GM12801 (cell line): Measurements from ENCODE around the gene APOL4.

Source experiments
- TF ChIP-seq, protein P1 (sequence below): IDR thresholded peaks from one replicate; pipeline ENCODE4 v1.5.1; 2011; ENCODE audit warnings: control low read depth; ENCODE audit not compliant: insufficient read length; ENCODE audit errors: extremely low read depth

APOL4 gene

DNA sequence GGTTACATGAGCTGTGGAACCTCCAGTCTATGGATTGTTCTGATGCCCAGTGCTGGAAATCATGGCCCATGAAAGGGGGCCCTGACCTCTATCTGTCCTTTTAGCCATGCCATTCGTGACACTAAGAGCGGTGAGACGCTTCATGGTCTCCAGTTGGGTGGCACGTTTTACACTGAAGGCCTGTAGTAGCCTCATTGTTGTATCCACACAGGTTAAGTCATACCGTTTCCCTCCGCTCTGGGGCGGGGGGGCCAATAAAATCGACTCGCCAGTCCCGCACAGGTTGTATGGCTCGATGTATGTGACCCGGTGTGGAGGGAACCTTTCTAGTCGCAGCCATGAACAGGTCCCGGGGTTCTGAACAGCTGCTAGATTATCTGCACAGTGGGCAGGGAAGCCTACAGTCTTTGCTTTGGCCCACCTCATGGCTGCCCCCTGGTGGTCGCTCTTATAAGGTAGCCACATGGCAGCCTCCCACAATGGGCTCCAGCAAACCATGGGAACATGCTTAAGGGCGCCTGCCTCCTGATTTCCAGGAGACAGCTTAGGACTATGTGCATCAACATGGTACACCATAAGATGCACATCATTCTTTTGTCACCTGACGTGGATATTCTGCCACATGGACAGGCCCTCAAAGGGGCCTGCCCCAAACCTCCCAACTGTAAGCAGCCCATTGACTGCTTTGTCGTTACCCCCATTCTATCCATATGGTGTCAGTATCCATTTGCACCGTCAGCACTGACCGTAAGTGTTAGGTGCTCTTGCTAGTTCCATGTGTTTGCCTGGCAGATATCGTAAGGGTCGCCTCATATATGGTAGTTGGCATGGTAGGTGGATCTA is 21.4 kb downstream of the APOL4 start:
- TF ChIP-seq, protein P1, sequence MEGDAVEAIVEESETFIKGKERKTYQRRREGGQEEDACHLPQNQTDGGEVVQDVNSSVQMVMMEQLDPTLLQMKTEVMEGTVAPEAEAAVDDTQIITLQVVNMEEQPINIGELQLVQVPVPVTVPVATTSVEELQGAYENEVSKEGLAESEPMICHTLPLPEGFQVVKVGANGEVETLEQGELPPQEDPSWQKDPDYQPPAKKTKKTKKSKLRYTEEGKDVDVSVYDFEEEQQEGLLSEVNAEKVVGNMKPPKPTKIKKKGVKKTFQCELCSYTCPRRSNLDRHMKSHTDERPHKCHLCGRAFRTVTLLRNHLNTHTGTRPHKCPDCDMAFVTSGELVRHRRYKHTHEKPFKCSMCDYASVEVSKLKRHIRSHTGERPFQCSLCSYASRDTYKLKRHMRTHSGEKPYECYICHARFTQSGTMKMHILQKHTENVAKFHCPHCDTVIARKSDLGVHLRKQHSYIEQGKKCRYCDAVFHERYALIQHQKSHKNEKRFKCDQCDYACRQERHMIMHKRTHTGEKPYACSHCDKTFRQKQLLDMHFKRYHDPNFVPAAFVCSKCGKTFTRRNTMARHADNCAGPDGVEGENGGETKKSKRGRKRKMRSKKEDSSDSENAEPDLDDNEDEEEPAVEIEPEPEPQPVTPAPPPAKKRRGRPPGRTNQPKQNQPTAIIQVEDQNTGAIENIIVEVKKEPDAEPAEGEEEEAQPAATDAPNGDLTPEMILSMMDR, result no peak

GRCh38 chr22:36177160-36177559 is 24.4 kb downstream of the APOL4 start:
- TF ChIP-seq, protein P1, result no peak

GRCh38 chr22:36175892-36176291 is 25.7 kb downstream of the APOL4 start:
- TF ChIP-seq, protein P1, result no peak

DNA sequence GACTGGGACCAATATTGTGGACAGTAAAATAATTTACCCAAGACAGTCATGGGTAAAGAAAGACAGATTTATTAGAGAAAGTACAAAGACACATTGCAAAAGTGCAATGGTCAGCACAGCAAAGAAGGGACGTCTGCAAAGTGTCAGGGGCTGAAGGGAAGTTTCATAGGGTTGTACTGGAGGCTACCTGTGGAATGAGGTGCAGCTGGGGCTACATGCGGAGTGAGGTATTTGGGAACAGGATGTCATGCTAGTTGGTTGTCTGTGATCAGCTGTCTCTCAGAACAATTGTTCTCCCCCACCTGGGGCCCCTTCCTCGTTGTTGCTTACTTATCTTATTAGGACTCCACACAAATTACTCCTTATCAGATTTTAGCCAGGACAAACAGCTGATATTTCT is 29.7 kb downstream of the APOL4 start:
- TF ChIP-seq, protein P1, result no peak

DNA sequence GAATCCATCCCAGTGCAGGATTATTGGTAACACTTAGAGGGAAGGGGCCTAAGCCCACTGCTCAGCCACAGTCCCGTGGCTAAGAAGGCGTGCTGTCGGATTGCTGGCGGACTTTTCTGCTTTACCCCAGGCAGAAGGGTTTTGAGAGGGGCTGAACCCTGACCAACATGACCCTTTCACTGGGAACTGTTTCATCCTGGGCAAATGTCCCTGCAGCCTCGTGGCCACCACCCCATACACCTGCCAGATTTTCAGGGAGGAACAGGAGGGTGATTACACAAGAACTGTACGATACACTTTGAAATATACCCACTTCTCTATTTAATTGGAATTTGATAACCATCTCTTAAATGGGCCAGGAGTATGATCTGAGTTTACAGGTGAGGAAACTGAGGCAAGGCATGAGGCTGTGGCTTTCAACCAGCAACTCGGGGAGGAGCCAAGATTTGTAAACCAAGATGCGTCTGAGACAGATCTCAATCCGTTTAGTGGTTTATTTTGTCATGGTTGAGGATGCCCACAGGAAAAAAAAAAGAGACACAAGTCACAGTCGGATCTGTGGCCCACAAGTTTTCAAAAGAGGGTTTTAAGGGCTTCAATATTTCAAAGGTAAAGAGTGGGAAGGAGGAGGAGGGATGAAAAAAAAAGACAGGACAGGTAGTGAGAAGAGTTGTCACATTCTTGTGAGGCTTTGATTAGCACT is 34.9 kb downstream of the APOL4 start:
- TF ChIP-seq, protein P1, result no peak

GRCh38 chr22:36166086-36166485 is 35.5 kb downstream of the APOL4 start:
- TF ChIP-seq, protein P1, result no peak

GRCh38 chr22:36165141-36165540 is 36.5 kb downstream of the APOL4 start:
- TF ChIP-seq, protein P1, result no peak
